Measurements from ENCODE around the gene AK9.
"Not testable (repeated sequence)": the region's sequence is repeated elsewhere in the genome, so short reads cannot be mapped to it uniquely, and the experiment has no call there.

Gene AK9

DNA sequence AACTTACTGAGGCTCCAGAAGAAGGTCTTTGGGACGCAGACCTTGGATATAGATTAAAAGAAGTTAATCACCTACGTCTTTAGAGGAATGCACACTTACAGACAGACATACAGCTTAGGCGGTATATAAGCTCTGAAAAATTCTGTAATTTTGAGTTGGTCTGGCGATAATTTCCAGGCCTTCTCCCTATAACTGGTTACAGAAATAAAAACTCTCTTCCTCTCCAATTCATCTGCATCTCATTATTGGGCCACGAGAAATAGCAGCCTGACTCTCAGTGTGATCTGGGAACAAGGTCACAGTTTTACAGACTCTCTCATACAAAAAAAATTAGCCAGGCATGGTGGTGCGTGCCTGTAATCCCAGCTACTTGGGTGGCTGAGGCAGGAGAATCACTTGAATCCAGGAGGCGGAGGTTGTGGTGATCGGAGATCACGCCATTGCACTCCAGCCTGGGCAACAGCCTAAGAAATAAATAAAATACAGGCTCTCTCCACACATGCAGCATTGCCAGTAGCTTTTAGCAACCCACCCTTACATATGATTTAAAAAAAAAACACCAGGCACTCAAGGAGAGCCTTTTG lies 212.7 kb downstream of the AK9 start:
- DNase-seq: no peak

DNA sequence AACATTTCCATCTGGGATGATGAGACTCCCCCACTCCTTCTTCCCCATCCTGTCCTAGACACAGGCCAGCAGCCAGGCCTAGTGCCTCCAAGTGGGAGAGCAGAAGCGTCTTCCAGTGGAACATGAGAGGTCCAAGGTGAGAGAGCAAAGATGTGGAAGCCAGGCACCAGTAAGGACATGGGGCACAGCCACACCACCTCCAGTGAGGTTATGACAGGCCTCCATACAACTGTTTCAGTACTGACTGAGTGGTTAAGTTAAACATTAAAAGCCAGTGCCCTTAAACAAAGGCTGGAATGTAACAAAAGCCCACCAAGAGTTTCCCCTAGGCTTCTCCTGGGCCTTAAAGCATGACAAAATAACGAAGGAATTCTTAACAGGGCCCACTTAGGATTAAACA lies 213.3 kb downstream of the AK9 start:
- DNase-seq: no peak

DNA sequence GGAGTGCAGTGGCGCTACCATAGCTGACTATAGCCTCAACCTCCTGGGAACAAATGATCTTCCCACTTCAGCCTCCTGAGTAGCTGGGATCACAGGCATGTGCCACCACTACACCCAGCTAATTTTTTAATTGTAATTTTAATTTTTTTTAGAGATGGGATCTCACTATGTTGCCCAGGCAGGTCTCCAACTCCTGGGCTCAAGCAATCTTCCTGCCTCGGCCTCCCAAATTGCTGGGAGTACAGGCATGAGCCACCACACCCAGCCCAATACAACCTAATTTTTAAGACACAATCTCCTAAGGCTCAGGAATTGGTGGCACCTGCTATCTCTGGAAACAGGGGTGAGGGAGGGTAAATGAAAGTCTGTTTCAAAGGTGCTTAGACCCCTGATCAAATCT lies 213.8 kb downstream of the AK9 start:
- no peak for DNase-seq

DNA sequence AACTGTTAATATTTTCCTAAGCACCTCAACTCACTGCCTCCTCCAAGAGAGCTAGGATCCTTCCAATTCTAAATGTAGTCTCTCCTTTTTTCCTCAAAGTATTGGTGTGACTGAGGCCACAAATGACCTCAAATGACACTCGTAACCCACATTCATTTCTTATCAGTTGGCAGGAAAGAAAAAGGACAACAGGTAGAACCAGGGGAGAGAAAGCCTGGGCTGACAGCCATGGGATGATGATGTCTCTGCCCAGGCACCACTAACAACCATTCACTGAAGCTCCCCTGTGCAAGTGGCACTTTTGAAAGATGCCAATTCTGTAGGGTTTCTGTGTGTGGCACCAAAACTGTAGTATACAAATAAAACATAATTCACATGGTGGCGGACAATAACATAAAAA lies 215.4 kb downstream of the AK9 start:
- no peak for DNase-seq

DNA sequence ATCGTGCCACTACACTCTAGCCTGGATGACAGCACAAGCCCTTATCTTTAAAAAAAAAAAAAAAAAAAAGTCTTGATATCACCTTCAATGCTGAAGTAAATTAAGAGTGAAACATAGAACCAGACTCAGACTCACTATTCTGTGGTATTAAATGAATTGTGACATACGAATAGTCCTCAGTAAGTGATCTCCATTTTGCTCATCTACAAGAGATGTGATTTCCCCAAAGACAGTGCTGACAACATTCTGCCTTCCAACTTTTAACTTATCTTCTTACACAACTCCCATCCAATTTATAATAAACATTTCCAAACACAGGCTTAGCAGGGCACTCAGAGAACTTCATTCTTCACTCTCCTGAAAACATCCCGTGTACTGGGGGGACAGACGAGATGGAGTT lies 216.0 kb downstream of the AK9 start:
- DNase-seq: no peak

DNA sequence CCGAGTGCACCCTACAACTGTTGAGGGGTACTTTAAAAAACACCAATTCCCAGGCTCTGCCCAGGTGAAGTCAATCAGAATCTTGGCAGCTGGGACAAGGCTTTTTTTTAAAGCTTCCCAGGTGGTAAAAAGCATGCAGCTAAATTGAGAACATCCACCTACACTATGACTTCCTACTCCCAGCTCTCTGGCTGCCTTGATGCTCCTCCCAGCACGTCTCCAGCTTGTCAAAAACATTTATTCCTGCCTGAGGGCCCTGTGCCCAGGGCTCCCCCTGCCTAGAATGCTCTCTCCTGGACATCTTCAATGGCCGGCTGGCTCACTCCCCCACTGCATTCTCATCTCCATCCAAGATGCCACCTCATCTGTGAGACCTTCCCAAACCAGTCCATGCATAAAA lies 217.9 kb downstream of the AK9 start:
- no peak for DNase-seq

DNA sequence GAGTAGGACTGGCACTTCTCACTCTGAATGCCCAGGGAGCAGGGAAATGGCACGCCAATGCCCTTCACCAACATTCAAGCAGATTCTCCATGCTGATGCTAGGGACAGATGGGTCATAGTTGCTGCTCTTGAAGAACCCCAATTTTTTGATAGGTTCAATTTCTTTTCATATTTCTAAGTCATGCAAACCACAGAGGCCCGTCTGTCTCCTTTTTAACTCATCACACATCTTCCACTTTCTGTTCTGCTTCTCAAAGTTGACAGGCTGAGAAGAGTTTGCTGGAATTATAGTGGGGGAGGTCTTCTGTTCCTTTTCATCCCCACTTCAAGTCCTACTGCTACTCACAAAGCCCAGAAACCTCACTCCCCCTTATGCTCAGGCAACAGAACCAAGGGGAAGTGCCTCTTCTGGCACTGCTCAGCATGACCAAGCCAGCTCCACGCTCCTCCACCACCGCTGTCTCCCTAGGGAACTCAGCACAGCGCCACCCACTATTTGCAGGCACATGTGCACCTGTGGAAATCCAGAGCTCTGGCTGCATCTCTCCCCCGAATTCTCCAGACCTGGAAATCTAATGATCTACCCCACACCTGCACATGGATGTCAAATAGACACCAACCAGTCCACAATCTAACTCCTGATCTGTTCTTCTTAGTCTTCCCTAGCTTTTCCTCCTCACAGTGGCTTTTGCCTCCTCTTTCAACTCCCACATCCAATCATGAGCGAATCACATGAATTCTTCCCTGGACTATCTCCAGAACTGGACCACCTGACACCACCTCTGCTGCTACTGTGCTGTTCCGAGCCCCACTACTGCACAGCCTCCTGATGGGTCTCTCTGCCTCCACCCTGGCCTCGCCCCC lies 218.6 kb downstream of the AK9 start:
- DNase-seq: no peak

- no peak for DNase-seq
Observed at GRCh38 chr6:109471105-109471810, 219.7 kb downstream of the AK9 start.

GRCh38 chr6:109469591-109470189 lies 221.3 kb downstream of the AK9 start:
- no peak for DNase-seq

DNA sequence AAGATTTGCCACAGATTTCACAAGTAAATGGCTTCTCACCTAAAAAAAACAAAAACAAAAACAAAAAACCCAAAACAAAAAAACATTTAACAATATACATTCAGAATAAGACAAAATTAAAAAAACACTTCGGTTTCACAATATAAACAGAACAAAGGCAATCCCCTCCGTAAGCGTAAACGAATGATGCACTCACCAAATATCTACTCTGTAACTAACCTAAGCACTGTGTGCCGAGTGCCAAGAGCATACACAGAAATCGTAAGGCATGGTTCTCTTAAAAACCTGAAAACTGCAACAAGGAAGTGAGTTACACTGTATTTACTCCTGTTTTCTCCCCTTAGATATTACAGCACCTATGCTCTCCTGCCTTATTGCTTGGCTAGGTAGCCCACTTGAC lies 223.3 kb downstream of the AK9 start:
- no peak for DNase-seq

DNA sequence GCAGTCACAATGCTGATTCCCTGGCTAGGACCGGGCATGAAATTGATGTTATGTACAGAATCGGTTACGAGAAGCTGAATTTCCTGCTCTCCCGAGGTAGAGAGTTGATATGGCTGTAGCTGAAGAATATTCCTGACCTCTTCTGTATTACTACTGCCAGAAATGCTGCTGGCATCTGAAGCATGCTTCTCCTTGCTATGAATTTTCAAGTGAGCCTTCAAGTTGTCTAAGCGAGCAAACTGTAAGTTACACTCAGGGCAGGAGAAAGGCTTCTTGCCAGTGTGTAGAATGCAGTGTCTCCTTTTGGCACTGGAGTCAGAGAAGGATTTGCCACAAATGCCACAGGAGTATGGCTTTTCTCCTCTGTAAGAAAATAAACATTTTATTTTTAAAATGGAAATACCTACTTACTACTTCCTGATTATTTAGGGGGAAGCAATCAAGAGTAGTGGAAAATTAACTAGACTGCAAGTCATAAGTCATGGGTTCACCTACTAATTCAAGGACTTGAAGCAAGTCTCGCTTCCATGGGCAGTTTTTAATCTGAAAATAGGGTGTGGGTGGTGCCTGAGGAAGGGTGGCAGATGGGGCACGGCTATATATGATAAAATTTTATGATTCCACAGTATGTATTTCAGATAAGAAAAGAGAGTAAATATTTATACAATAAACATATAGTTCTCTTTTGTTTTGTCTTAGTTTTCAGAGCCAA lies 224.6 kb downstream of the AK9 start:
- no peak for DNase-seq

- no peak for DNase-seq
Observed at GRCh38 chr6:109465772-109466171, 225.2 kb downstream of the AK9 start.

DNA sequence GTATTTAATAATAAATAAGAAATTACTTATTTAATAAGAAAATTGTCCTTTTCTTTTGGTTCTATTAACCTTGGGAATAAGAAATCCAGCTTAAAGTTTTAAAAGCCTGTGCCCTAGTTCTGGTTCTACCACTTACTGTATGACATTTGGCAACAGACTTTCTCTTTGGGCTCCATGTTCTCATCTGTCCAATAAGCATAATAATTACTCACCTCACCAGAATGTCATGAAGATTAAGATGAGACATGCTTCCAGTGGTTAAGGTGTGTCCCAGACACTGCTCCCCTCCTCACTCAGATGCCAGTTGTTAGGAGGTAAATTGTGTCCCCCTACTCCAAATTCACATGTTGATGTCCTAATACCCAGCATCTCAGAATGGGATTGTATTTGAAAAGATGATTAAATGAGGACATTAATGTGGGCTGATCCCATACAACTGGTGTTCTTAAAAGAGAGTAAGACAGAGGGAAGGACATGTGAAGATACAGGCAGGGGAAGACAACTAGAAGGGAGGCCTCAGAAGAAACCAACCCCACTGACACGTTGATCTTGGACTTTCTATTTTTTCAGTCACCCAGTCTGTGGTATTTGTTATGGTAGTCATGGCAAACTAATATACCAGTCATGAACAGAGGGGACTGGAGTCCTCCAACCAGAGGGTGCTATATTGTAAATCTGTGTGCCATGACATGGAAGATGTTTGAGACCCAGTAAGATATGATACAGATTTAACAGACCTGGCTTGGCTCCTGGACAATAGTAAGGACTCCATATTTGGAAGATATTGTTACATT lies 229.1 kb downstream of the AK9 start:
- DNase-seq: no peak

DNA sequence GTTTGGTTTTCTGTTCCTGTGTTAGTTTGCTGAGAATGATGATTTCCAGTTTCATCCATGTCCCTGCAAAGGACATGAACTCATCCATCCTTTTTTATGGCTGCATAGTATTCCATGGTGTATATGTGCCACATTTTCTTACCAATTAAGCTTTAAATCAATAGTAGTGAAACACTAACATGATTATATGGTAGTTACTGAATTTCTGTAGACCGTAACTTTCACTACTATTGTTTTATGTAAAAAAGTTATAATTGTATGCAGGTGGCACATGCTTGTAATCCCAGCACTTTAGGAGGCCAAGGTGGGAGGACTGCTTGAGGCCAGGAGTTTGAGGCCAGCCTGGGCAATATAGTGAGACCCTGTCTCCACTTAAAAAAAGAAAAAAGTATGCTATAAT lies 229.8 kb downstream of the AK9 start:
- DNase-seq: not testable (repeated sequence)

- DNase-seq: no peak
Observed at GRCh38 chr6:109460161-109460829, 230.7 kb downstream of the AK9 start.

DNA sequence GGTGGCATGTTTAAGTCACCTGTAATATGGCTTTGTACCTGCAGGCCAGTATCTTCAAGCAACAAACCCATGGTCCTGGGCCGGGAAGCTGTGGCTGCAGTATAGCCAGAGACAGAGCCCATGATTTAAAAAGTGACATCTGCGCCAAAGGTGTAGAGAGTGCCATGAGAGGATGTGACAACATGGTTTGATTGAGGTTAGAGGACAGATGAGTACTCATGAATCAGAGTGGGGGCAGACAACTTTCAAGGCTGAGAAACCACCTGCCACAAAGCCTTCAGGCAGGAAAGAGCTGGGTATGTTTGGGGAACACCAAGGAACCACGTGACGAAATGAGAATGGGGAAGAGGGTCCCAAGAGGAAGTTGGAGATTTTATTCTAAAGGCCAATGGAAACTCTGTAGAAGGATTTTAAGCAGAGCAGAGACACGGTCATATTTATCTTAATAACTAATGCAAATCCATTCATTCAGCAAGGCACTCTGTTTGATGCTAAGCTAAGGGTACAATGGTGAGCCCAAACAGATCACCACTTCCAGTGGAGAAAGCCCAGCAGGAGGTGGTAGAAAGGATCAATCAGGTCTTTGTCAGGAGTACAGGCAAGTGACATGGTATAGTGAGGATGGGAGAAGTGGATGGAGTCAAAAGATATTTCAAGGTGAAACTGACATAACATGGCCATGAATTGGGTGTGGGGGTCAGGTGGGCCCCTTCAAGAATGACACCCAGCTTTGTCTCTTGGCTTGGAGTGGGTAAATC lies 232.0 kb downstream of the AK9 start:
- peak; percentile 49 for DNase-seq

DNA sequence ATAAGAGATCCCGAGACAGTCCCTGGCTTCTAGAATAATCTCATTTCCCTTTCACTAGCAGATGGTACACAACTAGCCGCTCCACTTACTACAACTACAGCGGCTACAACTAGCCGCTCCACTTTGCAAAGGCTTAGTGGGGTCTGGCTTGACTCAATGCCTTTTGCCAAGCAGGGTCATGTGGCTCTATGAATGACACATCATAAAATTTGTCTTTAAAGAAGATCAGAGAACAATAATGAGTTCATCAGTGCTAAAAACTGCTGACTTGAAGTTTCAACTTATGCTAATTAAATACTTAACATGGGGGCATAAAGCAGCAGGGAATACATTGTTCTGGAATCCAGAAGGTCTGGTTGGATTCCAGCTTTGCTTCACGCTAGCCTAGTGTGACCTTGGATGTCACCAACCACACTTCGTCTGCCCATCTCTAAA lies 233.4 kb downstream of the AK9 start:
- DNase-seq: no peak

DNA sequence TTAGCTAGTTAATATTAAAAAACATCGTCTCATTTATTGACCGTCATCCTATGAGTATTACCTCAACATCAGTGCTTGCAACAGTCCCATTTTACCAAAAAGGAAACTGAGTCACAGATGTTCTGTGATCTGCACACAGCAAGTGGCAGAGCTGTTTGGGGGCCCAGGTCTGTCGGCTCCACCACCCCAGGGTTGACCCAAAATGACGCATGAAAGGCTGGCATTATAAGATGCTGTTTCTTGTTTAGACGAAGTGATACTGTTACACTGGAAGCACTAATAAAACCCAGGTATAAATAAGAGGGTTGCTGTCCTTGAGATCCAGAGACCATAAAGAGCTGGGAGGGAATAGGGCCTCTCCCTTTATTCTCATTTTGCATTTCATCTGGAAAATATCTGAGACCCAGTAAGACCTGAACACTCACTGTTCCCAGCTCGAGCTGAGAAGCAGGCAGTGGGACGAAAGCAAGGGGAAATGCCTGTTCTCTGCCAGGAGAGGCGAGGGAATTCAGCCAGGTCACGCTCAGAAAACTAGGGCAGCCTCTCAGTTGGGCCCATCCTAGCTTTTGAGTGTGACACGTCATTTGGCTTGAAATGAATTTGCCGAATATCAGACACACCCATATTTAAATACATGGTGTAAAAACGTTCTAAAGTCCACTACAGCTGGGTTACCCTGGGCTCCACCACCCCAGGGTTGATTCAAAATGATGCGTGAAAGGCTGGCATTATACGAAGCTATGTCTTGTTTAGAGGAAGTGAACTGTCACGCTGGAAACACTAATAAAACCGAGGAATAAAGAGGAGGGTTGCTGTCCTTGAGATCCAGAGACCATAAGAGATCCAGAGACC lies 234.1 kb downstream of the AK9 start:
- no peak for DNase-seq

GRCh38 chr6:109456111-109456583 lies 234.9 kb downstream of the AK9 start:
- no peak for DNase-seq
